Measurements from ENCODE around the gene L1CAM. TPM values are rescaled to one million over a fixed set of nuclear protein-coding genes. Genes with fewer than 3 reads are reported as not detected.
A peak's percentile ranks its signal among the peaks of the same experiment; 100 is the strongest.
"Not testable (repeated sequence)": the region's sequence is repeated elsewhere in the genome, so short reads cannot be mapped to it uniquely, and the experiment has no call there.

The L1CAM gene
- total RNA-seq, 1 experiment from 2014 or later = 27.2 TPM

DNA sequence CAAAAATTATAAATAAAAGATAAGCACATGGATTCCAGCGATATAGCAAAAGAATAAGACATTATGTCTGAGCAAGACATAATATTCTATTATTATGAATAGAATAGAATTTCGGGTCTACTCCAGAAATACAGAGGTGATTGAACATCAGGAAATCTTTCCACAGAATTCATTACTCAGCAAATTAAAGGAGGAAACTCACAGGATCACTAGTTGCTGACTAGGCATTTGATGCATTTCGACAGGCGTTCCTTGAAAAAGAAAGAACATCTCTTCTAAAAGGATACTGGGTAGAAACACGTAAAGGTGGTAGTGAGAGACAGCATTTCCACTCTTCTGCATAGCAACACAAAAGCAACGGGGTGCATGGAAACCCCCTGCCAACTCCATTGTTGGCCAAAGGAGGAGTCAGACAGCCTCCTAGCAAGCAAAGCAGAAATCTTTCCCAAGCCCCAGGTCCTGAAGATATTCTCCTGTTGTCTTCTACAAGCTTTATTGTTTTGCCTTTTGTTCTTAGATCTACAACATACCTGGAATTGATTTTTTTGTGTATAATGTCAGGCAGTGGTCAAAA lies 41.4 kb downstream of the L1CAM start:
- no peak for DNase-seq (ENCODE audit: extremely low read depth, low read depth)

DNA sequence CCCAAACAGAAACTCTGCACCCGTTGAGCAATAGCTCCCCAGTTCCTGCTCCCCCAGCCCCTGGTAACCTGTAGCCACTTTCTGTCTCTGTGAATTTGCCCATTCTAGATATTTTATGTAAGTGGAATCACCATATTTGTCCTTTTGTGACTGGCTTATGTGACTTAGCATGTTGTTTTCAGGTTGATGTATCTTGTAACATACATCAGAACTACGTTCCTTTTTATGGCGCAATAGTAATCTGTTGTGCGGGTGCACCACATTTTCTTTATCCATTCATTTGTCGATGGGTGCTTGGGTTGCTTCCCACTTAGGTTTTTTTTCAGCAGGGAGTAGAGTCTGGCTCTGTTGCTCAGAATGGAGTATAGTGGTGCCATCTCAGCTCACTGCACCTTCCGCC lies 49.1 kb downstream of the L1CAM start:
- no peak for DNase-seq (ENCODE audit: extremely low read depth, low read depth)

DNA sequence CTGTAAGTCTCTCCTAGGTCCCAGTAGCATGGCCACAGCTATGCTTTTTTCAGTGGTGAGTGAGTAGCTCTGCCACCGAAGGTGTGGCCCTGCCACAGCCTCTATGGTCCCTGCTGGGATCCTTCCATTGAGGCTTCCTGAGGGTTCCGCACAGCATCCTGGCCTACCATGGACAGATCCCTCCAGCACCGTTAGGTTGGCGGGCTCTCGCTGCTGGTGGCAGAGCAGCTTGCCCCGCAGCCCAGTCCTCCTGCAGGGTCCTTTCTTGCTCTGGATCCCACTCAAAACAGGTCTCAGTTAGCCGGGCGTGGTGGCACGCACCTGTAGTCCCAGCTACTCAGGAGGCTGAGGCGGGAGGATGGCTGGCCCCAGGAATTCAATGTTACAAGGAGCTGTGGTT lies 53.2 kb downstream of the L1CAM start:
- no peak for DNase-seq (ENCODE audit: extremely low read depth, low read depth)

DNA sequence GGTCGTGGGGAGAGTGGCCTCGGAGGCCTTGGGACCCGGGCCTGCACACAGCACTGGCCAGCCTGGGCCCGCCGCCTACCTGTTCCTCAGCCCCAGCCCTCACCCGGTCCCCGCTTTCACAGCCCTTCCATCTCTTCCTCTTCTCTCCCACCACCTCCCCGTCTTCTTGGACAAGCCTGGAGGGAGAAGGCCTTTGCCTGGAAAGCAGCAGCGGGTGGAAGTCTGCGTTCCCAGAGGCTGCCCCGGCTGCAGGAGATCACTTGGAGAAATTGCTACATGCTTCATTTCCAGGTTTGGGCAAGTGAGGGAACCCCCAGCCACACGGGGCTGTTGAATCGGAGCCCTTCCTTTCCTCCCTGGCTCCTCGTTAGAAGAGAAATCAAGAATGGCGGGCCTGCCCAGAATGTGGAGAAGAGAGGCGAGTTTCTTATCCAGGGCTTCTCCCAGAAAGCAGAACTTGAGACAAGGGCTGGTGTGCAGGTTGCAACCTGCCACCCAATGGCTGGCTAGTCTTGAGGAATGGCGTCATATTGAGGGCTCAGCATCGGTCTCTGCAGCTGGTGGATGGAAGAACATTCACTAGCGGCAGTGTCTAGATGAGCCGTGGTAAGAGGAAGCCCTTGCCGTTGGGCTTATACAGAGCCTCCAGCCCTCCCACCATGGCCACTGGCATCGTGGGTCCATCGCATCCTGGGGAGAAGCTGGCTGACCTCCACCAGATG lies 54.4 kb downstream of the L1CAM start:
- no peak for DNase-seq (ENCODE audit: extremely low read depth, low read depth)

DNA sequence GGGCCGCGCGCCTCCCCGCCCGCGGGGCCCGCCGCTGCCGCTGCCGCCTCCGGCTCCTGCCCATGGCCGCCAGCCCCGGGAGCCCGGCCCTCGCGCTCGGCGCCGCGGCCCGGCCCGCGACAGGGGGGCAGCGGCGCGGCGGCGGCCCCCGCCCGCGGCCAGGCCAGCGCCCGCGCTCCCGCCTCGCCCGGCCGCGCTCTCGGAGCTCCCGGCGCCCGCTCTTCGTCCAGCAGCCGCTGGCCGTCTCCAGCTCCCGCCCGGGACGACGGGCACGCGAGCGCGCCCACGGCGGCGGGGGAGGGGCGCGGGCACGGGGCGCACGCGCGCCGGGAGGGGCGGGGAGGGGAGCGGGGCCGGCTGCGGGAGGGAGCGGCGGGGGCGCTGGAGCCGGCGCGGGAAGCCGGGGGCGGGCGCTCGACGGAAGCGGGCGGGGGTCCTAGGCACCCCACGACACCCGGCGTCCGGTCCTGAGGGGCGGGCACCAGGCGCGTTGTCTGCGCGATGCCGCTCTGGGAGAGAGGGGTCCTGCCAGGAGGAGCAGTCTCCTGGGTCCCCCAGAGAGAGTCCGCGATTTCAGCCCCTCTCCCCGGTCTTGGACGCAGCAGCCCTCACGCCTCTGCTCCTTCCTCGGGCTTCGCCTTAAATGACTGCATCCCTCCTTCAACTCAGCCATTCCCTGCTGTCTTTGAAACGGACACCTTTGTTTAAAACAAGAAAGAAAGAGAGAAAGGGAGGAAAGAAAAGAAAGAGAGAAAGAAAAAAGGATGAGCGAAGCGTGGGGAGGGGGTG lies 55.1 kb downstream of the L1CAM start:
- no peak for DNase-seq (ENCODE audit: extremely low read depth, low read depth)

DNA sequence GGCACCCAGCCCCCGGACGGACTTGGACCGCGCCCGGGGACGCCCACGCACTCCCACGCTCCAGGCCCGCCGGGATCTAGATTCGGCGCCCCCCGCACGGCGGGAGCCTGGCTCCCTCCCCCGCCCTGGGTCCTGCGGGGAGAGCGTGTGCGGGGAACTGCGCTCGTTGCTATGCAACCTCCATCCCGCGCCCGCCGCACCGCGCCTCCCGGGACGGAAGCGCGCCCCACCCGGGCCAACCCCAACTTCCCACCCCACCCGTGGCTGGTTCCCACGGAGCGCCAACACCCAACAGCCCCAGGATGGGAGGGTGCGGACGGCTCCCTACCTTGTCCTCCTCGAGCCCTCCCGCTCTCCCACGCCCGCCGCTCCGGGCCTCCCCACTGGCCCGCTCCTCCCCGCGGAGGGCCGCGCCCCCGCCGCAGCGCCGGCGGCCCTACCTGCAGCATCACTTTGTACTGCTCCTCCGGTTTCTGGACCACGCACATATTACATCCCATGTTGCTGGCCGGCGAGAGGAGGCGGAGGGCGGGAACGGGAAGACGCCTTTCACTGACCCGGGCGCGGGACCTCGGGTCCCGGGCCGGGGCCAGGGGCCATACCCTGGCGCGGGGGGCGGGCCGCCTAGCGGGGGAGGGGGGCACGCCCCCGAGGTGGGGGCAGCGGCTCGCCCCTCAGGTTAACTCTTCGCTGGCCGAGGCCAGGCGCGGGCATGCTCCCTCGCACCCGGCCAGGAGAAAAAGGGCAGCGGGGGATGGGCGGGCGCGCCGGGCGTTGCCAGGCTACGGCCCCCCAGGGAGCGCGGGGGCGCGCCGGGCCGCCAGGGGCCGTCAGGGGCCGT lies 56.0 kb downstream of the L1CAM start, which contains the start of gene PDZD4:
PDZD4 (minus strand) TSS at position 746 of the 841 bp plus-strand sequence; CDS start at position 500, 246 bp downstream.
- no peak for DNase-seq (ENCODE audit: extremely low read depth, low read depth)

DNA sequence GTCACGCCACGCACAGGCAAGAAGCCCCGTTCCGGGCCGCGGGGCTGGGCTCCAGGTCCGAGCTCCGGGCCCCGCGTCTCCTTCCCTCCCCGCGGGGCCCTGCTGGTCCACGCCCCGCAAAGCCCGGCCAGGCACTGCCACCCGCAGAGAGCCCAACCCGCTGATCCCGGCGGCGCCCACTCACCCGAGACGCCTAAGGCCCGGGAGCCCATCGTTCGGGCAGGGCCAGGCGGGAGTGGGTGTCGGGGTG lies 56.5 kb downstream of the L1CAM start:
- DNase-seq (ENCODE audit: extremely low read depth, low read depth) = no peak

DNA sequence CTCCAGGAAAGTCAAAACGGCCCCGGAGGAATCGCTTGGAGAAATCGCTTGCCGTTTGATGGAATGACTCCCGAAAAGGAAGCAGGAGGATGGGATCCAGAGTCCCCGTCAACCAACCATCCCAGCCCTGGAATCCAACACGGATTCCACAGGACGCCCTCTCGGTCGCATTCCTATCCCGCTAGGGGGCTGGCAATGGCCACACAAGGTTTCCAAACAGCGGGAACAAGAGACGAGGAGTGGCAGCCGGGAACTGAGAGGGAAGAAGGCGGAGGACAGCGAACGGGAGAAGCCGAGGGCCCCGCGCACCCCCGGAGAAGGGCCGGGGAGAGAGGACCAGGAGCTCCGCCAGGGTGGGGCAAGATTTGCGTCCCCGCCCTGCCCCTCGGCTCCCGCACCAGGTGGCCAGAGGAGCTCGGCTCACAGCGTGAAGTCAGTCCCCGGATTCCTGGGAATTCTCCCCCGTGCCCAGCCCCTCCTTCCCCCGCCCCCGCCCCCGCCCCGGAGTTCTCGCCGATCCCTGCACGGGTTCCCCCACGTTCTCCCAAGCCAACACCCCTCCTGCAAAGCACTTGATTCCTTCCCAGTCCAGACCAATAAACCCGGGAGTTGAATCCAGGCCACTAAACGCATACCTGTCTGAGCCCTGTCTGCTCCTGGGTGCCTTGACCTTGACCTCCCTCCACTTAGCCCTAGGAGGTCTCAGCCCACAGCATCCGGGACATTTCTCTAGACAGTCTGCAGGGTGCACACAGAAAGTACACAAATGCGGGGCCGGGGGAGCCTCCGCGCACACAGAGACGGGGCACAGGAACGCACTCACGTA lies 57.0 kb downstream of the L1CAM start:
- DNase-seq (ENCODE audit: extremely low read depth, low read depth) = no peak

DNA sequence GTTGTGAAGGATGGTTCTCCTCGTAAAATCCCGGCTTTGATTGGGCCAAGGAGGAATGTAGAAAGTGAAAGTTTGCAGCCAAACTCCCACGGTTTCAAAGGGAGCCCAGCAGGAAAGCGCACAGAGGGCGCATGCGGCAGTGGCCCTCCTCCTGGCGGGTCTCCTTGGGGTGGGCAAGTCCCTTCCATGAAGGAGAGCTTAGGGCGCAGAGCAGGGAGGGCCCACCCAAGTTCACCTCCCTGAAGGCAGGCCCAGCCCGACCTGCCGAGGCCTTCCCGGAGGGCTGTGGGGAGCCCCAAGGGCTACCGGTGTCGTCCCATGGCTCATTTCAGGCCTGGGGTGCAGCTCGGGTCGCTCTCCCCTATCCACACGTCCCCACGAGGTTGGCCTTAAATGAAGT lies 57.7 kb downstream of the L1CAM start:
- no peak for DNase-seq (ENCODE audit: extremely low read depth, low read depth)

DNA sequence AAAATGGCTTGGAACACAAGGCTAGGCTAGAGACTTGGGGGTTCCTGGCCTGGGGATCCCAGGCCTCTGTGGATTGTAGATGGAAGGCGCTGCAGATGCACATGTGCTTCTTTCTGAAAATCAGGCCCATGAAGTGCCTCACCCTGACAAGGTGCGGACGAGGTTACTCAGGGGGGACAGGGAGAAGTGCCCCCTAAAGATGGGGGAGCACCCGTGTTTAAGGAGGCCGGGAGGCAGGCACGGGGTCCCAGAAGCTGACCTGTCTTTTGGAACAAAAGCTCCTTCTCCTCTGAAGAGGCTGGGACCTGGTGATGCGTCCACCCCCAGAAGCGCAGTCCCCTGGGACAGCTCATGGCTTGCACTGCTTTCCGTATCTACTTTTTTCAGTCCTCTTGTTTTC lies 58.1 kb downstream of the L1CAM start:
- DNase-seq (ENCODE audit: extremely low read depth, low read depth) = no peak

DNA sequence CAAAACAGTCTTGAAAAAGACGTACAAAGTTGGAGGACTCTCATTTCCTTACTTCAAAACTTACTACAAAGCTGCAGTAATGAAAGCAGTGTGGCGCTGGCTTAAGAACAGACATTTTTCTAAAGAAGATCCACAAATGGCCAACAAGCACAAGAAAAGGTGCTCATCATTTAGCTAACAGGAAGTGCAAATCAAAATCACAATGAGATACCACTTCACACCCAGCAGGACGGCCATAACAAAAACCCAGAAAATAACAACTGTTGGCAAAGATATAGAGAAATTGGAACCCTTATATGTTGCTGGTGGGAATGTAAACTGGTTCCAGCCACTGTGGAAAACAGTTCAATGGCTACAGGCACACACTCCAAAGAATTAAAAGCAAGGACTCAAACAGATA lies 59.0 kb downstream of the L1CAM start:
- no peak for DNase-seq (ENCODE audit: extremely low read depth, low read depth)

DNA sequence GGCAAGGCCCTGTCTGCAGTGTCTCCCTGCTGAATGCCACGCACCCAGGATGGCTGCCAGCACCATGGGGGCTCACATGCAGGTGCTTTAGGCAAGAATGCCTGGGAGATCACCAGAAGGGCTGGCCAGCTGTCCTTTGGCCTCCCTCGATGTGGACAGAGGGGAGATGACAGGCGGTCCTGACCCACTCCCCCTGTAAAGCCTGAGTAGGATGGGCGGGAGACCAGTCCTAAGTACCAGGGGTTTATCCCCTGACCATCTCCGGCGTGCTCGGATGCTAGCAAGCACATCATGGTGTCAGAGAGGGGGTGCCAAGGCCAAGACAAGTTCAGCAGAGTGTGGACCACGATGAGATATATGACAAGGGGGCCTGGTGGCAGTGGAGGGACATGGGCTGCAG lies 60.9 kb downstream of the L1CAM start:
- no peak for DNase-seq (ENCODE audit: extremely low read depth, low read depth)

DNA sequence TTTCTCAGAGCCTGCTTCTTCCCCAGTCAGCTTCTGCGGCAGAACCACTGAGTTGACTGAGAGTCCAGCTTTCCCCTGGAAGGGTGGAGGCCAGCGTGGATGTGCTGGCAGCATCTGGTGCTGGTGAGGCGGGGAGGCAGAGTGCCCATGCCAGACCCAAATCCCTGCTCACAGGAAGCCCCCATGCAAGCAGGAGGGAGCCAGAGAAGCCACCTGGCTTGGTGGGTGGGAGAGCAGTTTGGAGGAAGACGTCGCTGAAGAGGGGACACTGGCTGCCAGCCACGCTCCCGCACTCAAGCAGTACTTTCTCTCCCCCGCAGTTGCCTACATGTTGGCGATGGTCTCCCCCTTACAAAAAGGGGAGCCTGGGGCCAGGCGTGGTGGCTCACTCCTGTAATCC lies 61.6 kb downstream of the L1CAM start:
- DNase-seq (ENCODE audit: extremely low read depth, low read depth) = no peak

DNA sequence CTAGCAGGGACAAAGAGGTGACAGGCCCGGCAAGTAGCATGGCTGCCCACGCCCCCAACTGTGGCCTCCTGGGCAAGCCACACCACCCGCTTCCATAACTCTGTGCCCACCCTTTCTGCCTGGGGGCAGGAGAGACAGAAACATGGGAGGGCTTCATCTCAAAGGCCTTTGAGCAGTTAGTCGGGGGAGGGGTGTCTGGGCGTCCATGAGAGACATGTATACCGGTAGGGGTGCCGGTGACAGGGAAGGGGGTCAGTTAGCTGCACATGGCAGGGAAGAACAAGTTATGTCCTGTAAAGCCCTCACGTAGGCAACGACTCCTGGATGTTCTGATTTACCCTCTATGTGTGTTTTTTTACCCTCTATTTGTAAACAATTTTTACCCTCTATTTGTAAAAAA lies 64.9 kb downstream of the L1CAM start:
- DNase-seq (ENCODE audit: extremely low read depth, low read depth) = no peak

DNA sequence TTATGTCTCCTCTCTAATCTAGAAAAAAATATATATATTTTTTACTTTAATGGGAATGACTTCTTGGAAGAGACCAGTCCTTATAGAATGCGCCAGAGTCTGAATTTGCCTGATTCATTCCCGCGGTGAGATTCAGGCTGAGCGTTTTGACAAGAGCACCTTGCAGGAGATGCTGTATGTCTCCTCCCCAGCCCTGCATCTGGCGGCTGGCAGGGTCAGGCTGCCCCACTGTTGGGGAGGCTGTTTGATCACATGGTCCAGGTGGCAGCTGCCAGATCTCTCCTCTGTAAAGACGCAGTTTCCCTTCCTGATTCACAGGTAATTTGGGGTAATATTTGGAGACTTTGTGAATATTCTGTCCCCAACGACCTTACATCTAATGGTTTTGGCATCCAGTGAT lies 65.4 kb downstream of the L1CAM start:
- no peak for DNase-seq (ENCODE audit: extremely low read depth, low read depth)

DNA sequence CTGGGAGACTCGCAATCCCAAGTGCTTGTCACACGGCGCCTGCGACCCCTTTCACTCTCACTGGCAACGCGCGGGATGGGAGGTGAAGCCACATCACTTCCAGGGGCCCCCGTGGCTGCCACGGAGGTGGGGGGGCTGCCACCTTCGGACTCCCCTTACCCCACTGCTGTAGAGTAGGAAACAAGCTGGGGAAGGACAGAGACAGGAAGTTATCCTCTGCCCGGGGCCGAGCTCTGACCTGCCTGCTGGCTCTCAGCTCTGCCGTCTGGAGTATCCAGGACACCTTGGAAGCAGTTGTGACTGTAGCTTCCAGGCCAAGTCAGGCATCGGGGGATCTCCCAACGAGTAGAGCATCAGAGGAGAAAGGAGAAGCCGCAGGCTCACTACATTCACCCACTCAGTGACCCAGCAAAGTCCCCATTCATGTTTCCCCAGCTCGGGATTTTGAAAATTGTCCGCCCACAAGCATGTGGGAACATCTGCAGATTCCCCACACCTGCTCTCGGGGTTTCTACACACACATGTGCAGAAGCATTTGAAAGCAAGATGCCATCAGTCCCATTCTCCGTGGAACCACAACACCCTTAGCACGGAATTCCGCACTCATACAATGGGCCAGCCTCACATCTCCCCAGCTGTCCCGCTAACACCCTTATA lies 66.5 kb downstream of the L1CAM start:
- no peak for DNase-seq (ENCODE audit: extremely low read depth, low read depth)

DNA sequence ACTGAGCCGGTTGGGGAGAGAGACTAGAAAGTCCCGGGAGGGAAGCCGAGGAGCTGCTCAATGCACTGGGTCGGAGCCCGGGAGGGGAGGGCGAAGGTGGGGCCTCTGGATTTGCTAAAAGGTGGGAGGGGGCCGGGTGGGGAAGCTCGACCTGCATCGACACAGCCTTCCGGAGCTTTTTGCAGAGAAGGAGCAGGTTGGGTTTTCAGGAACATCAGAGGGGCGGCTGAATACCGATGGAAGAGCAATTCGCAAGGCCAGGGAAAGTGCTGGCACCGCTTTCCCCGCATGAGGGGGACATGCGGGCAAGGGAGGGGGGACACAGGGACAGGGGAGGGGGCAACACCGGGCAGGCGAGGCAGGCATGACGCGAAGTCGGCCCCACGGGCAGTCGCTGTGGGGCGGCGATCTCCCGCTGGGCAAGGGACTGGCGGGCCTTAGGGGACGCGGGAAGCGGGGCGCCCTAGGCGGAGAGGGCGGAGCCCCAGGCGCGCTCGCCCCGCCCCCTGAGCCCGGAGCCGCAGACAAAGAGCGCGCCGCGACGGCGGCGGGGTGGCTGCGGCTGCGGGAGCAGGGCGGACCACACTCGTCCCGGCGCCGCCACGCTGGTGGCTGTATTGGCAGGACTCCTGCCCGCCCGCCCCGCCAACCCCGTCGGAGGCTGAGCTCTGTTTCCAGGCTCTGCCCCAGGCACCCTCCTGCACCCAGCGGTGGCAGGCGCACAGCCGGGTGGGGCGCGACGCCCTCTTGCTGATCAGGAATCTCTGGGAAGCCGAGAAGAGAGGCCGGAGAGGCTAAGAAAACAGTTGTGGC lies 67.2 kb downstream of the L1CAM start:
- DNase-seq (ENCODE audit: extremely low read depth, low read depth) = peak; percentile 19

DNA sequence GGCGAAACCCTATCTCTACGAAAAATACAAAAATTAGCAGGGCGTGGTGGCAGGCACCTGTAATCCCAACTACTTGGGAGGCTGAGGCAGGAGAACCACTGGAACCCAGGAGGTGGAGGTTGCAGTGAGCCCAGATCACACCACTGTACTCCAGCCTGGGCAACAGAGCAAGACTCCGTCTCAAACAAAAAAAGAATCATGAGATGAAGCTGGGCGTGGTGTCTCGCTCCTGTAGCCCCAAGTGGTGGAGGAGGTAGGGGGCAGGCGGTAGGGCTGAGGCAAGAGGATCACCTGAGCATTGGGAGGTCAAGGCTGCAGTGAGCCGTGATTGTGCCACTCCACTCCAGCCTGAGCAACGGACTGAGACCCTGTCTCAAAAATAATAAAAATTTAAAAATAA lies 67.9 kb downstream of the L1CAM start:
- DNase-seq (ENCODE audit: extremely low read depth, low read depth) = not testable (repeated sequence)

Data from NCI-H460 (cell line).